ENCODE measurements around the gene ZNF511.

ZNF511 gene

DNA sequence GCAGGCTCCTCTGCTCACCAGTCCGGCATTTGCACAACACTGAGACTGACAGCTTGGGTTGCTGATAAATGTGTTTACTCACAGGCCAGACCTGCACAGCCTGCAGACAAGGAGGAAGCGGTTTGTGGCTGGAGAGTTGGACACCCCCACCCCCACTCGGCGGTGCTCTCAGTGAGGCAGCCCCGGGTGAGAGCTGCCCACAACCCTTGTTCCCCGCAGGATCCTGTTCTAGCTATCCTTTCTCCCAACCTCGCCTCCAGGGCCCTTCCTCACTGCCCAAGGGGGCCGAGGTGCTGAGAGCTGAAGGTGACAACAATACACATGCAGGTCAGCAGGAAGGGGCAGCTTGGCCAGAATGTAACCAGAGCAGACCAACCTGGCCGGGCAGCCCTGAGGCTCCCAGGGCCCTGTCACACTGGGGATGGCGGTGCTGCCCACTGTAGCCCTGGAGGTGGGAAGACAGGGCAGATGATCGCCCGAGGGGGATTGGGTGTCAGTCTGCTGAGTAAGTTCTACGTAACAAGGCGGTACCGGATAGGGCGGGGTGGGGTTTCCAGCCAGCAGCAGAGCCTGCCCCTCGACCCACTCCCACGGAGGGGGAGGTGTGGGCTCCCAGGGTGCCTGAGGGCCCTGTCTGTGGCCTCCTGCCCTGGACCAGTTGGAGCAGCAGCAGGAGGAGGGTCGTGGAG is 30.0 kb upstream of the ZNF511 start:
- TF ChIP-seq, protein P1, sequence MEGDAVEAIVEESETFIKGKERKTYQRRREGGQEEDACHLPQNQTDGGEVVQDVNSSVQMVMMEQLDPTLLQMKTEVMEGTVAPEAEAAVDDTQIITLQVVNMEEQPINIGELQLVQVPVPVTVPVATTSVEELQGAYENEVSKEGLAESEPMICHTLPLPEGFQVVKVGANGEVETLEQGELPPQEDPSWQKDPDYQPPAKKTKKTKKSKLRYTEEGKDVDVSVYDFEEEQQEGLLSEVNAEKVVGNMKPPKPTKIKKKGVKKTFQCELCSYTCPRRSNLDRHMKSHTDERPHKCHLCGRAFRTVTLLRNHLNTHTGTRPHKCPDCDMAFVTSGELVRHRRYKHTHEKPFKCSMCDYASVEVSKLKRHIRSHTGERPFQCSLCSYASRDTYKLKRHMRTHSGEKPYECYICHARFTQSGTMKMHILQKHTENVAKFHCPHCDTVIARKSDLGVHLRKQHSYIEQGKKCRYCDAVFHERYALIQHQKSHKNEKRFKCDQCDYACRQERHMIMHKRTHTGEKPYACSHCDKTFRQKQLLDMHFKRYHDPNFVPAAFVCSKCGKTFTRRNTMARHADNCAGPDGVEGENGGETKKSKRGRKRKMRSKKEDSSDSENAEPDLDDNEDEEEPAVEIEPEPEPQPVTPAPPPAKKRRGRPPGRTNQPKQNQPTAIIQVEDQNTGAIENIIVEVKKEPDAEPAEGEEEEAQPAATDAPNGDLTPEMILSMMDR (IDR thresholded peaks at IDR 0.05; ENCODE audit: control insufficient read depth, insufficient read depth, low read depth, low read length, missing control alignments) = no peak
- DNase-seq (ENCODE audit: low read depth) = no peak
- H3K4me3 ChIP-seq (ENCODE audit: control insufficient read depth, low read depth, low read length) = no peak overlapping the region

GRCh38 chr10:133279326-133280226 is 29.1 kb upstream of the ZNF511 start:
- no peak overlapping the region for H3K4me3 ChIP-seq (ENCODE audit: control insufficient read depth, low read depth, low read length)
- no peak for DNase-seq (ENCODE audit: low read depth)

DNA sequence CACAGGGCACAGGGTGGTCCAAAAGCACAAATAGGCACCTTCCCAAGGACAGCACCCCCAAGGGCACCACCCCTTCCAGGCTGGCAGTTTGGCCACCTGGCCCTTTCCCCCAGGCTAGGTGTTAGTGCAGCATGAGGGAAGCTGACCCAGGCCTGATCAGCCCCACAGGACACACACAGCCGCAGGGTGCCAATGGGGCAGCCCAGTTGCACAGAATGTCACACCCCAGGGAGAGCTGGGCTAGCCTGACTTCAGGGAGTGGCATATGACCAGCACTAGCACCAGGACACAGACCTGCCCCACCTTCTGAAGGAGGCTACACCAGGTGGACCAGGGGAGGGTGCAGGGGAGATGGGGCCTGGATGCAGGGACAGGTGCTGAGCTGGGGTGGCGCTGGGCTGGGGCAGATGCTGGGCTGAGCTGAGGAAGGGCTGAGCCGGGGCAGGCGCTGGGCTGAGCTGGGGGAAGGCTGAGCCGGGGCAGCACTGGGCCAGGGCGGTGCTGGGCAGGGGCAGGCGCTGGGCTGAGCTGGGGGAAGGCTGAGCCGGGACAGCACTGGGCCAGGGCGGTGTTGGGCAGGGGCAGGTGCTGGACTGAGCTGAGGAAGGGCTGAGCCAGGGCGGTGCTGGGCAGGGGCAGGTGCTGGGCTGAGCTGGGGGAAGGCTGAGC is 28.2 kb upstream of the ZNF511 start:
- TF ChIP-seq, protein P1 (IDR thresholded peaks at IDR 0.05; ENCODE audit: control insufficient read depth, insufficient read depth, low read depth, low read length, missing control alignments) = no peak
- no peak overlapping the region for H3K4me3 ChIP-seq (ENCODE audit: control insufficient read depth, low read depth, low read length)

More at GRCh38 chr10:133279326-133280226, 29.1 kb upstream of the ZNF511 start:
- TF ChIP-seq, protein P1 (IDR thresholded peaks at IDR 0.05; ENCODE audit: control insufficient read depth, insufficient read depth, low read depth, low read length, missing control alignments) = no peak

DNA sequence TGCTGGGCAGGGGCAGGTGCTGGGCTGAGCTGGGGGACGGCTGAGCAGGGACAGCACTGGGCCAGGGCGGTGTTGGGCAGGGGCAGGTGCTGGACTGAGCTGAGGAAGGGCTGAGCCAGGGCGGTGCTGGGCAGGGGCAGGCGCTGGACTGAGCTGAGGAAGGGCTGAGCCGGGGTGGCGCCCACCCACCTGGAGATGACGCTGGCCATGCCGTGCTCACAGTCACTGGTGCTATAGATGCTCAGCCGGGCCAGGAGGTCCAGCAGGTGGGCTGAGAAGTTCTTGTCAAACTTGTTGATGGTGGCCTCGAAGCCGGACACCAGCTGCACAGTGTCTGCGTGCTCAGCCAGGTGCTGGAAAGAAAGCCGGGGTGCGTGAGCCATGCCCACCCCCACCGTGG is 27.6 kb upstream of the ZNF511 start:
- TF ChIP-seq, protein P1 (IDR thresholded peaks at IDR 0.05; ENCODE audit: control insufficient read depth, insufficient read depth, low read depth, low read length, missing control alignments) = no peak
- no peak for DNase-seq (ENCODE audit: low read depth)
- no peak overlapping the region for H3K4me3 ChIP-seq (ENCODE audit: control insufficient read depth, low read depth, low read length)

More for the DNA sequence above, 28.2 kb upstream of the ZNF511 start:
- DNase-seq (ENCODE audit: low read depth) = no peak

DNA sequence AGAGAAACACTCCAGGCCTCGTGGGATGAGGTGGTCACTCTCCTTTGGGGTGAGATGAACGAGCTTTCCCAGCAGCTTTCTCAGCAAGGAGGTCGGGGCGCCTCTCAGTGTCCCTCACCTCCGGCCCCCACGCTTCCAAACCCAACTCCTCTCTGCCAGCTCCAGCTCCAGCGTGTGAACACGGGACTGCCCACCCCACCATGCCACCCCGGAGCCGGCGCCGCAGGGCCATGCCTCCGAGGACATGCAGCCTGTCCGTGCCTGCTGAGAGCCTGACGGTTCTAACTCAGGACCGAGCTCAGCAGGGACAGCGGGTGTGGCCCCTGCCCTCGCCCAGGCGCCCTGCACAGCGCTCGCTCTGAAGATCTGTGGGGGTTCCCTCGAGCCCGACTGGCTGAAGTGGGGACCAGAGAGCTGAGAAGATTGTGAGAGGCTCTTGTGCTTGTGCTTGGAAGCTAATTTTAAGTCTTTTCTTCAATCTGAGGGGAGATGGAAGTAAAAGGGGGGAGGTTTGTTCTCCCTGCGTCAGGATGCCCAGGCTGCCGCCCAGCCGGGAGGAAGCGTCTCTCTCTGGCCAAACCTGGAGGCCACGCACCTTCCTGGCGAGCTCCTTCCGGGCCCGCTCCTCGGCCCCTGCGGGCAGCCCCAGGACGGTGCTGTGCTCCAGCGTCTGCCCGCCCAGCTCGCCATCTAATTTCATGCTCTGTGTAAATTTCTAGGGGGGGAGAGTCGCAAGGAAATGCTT is 26.9 kb upstream of the ZNF511 start:
- TF ChIP-seq, protein P1 (IDR thresholded peaks at IDR 0.05; ENCODE audit: control insufficient read depth, insufficient read depth, low read depth, low read length, missing control alignments) = no peak
- no peak overlapping the region for H3K4me3 ChIP-seq (ENCODE audit: control insufficient read depth, low read depth, low read length)
- no peak for DNase-seq (ENCODE audit: low read depth)

Data from AG09309 (cell line).